ENCODE results near the gene CHRM5.

The CHRM5 gene

DNA sequence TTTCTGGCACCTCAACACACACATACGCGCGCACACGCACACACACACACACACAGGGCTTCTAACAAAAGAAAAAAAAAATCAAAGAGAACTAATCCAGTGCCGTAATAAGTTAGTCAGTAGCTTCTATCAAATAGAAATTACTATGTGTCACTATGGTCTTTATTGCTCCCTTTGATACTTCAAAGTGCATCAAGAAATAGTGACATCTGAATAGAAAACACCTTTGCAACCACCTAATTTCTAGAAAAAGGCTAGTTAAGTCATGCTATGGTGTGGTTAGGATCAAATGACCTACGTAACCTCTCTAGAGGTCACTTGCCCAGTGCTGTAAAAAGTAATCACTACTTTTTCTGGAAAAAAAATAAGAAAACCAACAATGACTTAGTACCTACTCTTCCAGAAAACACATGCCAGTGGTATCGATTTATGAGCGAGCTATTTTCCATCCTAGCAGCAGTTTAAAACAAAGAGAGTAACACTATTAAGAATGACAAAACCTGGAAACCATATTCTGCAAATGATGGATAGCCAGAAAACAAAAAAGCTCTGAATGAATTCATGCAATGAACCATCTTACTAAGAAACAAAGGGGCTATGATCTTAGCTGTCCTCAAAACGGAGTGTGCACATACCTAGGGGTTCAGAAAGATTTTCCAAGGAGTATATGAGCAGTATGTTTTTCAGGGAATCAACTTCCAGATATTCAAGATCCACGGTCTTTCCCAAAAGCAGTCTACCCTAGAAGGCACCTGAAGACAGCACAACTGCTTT lies 63.9 kb downstream of the CHRM5 start:
- no peaks in the 10 kb centered on the region for H3K9me3 ChIP-seq (ENCODE audit: control insufficient read depth, low read length)
- H2AFZ ChIP-seq, result no peak overlapping the region
- H3K9ac ChIP-seq, result no peak overlapping the region
- H3K27ac ChIP-seq, result no peak overlapping the region
- no peak for TF ChIP-seq CTCF (IDR thresholded peaks at IDR 0.05)
- H3K4me3 ChIP-seq (ENCODE audit: low read depth, low read length), result no peak overlapping the region
- no peak overlapping the region for H3K4me2 ChIP-seq (ENCODE audit: low read length)
- H3K36me3 ChIP-seq (ENCODE audit: control insufficient read depth, insufficient read depth, low read length), result no peaks in the 10 kb centered on the region
- H3K27me3 ChIP-seq (ENCODE audit: control insufficient read depth, insufficient read depth, low read length), result no peaks in the 10 kb centered on the region
- H3K79me2 ChIP-seq, result no peaks in the 10 kb centered on the region
- H3K4me1 ChIP-seq, result no peaks in the 10 kb centered on the region

GRCh38 chr15:34038023-34038870 lies 70.0 kb downstream of the CHRM5 start:
- Histone ChIP-seq H3K27me3 (ENCODE audit: control insufficient read depth, insufficient read depth, low read length) (no peaks in the 10 kb centered on the region), H3K79me2 (no peaks in the 10 kb centered on the region), H3K27ac (peak overlapping the region; percentile 69), H3K9ac (no peak overlapping the region), H2AFZ (peak overlapping the region; percentile 87), H3K9me3 (ENCODE audit: control insufficient read depth, low read length) (no peaks in the 10 kb centered on the region), H3K4me1 (no peaks in the 10 kb centered on the region), H3K4me3 (ENCODE audit: low read depth, low read length) (peak overlapping the region; percentile 75), H3K36me3 (ENCODE audit: control insufficient read depth, insufficient read depth, low read length) (no peaks in the 10 kb centered on the region), H3K4me2 (ENCODE audit: low read length) (peak overlapping the region; percentile 84)
- TF ChIP-seq CTCF (IDR thresholded peaks at IDR 0.05), result no peak

GRCh38 chr15:34038871-34039789 lies 70.8 kb downstream of the CHRM5 start, which contains the start of gene AVEN:
Gene AVEN (minus strand): TSS chr15:34039204. CDS start chr15:34039046, 158 bp downstream.
- Histone ChIP-seq H3K9me3 (ENCODE audit: control insufficient read depth, low read length) (no peaks in the 10 kb centered on the region), H3K9ac (no peak within 1 kb of the TSS), H3K36me3 (ENCODE audit: control insufficient read depth, insufficient read depth, low read length) (no peaks in the 10 kb centered on the region), H3K79me2 (no peaks in the 10 kb centered on the region), H3K27me3 (ENCODE audit: control insufficient read depth, insufficient read depth, low read length) (no peaks in the 10 kb centered on the region), H3K27ac (peak within 1 kb of the TSS; percentile 69), H2AFZ (peak within 1 kb of the TSS; percentile 87), H3K4me2 (ENCODE audit: low read length) (peak within 1 kb of the TSS; percentile 84), H3K4me1 (no peaks in the 10 kb centered on the region), H3K4me3 (ENCODE audit: low read depth, low read length) (peak within 1 kb of the TSS; percentile 75)
- no peak for TF ChIP-seq CTCF (IDR thresholded peaks at IDR 0.05)

- Histone ChIP-seq H3K36me3 (ENCODE audit: control insufficient read depth, insufficient read depth, low read length) (no peaks in the 10 kb centered on the region), H3K4me3 (ENCODE audit: low read depth, low read length) (peak overlapping the region; percentile 65), H3K27me3 (ENCODE audit: control insufficient read depth, insufficient read depth, low read length) (no peaks in the 10 kb centered on the region), H3K79me2 (no peaks in the 10 kb centered on the region), H3K9ac (no peak overlapping the region), H3K9me3 (ENCODE audit: control insufficient read depth, low read length) (no peaks in the 10 kb centered on the region), H3K27ac (no peak overlapping the region), H3K4me1 (no peaks in the 10 kb centered on the region), H3K4me2 (ENCODE audit: low read length) (no peak overlapping the region), H2AFZ (peak overlapping the region; percentile 62)
- TF ChIP-seq CTCF (IDR thresholded peaks at IDR 0.05), result no peak
Observed at GRCh38 chr15:34039790-34040113, 71.5 kb downstream of the CHRM5 start.

Data from parathyroid adenoma (tissue), 2 donors.